GM19351 (cell line): ENCODE data around the gene CLIC5.

Experiments used
- ATAC-seq: cut with Tn5 transposase; IDR thresholded peaks from one replicate; pipeline ENCODE4 v1.9.1; 2021; ENCODE audit warnings: mild to moderate bottlenecking, moderate library complexity; ENCODE audit not compliant: unreplicated experiment

Gene CLIC5

GRCh38 chr6:46015119-46015968 lies at the start of gene CLIC5:
Gene CLIC5 (minus strand): TSS chr6:46015860. CDS start chr6:46015542, 318 bp downstream.
- ATAC-seq: no peak

- no peak for ATAC-seq
Measured at GRCh38 chr6:46062991-46063390, 47.3 kb upstream of the CLIC5 start.

DNA sequence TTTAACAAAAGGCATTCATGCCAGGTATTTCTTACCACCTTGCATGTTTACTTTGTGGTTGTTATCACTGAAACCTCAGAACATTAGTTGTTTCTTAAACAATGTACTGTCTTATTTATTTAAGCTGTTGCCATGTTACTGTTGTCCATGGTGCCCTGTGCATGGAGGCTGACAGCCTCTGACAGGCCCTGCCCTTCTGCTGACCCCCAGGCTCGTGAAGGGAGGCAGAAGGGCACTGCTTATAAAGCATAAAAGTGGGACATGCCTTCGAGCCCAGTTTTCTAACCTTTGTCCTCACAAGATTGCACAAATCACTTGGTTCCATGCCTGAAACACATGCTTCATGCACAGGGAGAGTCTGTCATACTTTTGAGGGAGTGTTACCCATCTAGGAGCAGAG lies 46.7 kb upstream of the CLIC5 start:
- no peak for ATAC-seq

DNA sequence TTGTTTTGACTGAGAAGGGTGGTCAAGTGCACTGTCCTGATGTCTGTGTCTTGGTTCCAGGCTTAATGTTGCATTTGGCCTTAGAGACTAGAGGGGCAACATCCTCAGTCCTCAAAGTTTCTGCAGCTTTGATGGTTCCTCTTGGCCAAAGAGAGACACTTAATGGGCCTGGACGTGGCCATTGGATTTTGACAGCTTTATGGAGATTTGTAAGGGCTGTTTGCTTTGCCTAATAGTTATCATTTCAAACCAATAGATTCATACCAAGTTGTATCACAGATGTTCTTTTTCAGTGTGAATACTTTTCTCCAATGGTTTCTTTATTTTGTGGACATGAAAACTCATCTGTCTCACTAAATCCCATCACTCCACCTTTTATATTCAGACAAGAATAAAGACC lies 45.8 kb upstream of the CLIC5 start:
- no peak for ATAC-seq

DNA sequence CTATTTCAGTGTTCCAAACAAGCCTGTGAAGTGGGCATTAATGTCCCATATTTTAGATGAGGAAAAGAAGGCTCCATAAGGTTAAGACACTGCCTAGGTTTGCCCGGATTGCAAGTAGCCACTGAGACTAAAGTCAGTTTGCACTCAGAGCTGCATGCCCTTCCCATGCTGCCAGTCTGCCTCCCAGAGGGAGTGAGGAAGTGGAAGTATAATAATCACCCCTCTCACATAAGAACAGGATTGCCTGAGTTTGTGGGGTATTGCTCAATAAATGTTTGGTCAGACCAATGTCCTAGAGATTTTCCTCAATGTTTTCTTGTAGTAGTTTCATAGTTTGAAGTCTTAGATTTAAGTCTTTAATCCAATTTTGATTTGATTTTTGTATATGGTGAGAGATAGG lies 43.9 kb upstream of the CLIC5 start:
- ATAC-seq: no peak

GRCh38 chr6:46058951-46059350 lies 43.3 kb upstream of the CLIC5 start:
- ATAC-seq: no peak

DNA sequence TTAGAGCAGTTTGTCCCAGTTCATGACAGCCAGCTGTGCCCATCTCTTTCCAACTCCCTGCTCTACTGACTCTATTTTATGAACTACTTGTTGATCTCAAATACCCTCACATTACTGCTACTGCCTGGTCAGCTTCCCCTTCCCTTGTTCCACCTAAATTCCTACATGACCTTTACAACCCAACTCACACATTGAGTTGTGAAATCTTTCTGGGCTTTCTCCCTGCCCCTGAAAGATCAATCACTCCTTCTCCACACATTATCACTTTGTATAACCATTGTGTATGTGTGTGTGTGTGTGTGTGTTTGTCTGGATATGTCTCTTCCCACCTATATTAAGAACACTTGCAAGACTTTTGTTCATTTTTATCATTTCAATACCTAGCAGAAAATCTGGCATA lies 42.1 kb upstream of the CLIC5 start:
- no peak for ATAC-seq

GRCh38 chr6:46056906-46057529 lies 41.4 kb upstream of the CLIC5 start:
- no peak for ATAC-seq

DNA sequence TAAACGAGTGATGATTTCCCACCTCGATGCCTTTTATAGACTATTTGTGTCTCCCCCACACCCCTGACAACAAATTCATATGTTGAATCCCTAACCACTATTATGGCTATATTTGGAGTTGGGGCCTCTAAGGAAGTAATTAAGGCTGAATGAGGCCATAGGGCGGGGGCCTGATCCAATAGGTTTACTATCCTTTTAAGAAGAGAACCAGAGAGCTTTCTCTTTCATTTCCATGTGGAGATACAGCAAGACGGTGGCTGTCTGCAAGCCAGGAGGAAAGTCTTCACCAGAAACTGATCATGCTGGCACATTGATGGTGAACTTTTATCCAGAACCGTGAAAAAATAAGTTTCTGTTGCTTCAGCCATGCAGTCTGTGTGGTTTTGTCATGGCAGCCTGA lies 38.9 kb upstream of the CLIC5 start:
- ATAC-seq: no peak

DNA sequence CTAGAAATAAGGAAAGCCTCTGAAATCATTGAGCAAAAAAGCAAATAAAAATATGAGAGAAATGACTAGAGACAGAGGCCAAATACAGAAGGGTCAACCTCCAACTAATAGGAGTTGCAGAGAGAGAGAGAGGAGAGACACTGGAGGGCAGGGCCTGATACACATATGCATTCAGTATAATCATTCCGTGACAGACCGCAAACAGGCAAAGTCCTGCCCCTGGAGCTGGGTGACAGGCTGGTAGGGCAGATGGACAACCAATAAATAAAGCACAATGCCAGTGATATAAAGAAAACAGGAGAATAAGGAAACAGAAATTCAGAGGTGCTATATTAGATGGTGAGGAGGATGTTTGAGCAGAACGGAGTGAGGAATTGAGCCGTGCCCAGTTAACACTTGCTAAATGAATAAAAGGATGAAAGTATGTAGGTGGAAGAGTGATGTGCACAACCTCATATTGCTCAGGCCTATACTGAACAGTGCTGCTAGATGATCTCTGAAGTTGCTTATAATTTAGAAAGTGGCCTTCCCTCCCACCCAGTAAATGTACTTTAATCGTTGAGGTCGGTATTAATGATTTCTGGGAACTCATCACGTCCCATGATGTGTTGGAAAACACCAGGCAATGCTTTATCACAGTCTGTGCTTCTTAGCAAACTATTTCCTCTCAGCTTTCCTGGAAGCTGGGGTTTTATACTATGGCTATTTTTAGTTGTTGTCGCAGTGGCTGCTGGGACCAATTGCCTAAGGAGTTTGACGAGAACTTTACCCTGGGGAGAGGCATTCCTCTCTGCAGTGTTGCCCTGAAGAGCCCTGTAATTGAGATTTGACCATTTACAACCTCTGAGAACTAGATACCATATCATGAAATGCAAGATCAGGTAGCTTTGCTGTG lies 37.6 kb upstream of the CLIC5 start:
- ATAC-seq: no peak

DNA sequence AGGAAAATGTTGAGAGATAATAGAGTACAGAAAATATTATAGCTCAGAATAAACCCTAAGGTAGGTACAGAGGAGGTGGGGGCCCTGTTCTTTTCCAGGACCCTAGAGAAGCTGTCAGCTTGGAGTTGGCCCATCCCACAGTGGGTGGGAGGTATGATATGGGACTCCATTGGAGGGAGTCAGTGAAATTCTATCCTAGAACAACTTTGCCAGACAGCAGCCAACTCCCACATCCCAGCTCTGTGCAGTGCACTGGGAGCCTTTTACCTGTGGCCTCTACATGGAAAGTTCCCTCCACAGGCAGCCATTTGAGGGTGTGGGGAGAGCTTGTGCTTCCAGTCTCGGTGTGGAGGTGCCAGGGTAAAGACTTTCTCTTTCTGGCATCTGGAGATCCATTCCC lies 36.8 kb upstream of the CLIC5 start:
- no peak for ATAC-seq

DNA sequence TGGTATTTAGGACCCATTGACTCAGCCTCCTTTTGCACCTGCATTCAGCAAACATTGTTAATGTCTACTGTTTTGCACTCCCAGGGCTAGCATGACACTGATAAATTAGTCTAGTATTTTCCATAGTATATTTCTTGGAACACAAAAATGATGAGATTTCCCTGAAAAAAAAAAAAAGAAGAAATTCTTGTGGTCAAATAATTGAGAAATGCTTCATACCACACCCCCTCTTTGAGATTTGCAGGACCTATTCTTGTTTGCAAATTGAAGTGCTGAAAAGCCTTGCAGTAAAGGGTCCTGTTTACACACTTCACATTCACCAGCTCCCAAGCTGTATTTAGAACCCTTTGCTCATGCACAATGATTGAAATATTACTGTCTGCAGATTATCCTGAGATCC lies 36.3 kb upstream of the CLIC5 start:
- no peak for ATAC-seq

- no peak for ATAC-seq
Measured at GRCh38 chr6:46050845-46051405, 35.3 kb upstream of the CLIC5 start.

- ATAC-seq: no peak
Measured at GRCh38 chr6:46048646-46049297, 33.1 kb upstream of the CLIC5 start.

- ATAC-seq: no peak
Measured at GRCh38 chr6:46046558-46047174, 31.0 kb upstream of the CLIC5 start.

DNA sequence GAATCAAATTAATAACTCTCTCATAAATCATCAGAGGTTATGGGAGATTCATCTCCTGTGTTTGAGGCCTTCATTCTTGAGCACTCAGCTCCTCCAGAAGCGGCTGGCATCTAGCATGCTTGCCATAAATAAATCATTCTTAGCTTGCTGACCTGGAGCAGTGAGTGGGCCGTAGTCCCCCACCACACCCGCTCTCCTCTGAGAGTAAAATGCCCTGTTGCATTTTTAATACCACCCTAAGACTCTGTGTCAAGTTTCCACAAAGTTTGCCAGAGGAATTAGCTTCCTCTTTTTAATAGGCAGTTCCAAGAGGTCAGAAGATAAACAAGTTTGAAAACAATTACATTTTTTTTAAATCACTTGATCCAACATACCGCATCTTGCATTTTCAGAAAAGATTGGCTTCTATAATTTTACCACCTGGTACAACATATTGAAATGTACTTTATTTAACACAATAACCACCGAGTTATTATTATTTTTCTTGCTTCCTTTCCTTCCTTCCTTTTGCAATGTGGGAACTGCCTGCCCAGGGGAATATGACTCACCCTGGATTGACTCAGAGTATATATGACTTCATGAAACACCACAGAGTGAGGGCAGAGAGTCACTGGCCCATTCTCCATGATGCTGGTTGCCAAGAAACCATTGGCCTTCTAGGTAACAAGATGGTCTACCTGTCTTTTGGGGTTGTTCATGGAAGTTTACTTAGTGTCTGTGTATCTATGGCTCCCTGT lies 29.4 kb upstream of the CLIC5 start:
- ATAC-seq: no peak

DNA sequence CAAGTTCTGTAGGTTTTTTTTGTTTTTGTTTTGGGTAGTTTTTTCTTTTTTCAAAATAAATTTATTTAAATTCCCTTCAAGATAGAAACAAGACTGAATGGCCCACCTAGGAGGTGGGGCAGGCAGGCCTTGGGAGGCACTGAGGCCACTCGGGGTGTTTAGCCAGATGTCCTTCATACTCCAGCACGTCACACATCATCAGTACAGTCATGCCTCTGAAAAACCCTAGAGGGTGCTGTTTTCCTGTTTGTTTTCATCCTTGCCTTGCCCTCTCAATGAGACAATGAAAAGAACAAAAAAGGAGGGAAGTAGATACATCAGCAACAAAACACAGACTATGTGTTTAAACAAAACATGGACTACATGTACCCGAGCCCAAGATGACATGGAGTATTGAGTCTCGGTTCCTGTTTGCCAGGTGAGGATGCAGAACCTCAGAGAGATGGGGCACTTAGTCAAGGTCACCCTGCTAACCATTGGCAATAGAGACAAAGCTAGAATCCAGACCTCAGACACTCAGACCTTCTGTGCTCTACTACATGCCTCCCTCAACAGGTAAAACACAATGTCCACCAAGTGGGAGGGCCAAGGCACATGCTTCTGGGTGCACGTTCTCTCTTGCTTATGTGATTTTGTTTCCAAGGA lies 26.8 kb upstream of the CLIC5 start:
- ATAC-seq: peak; percentile 96

DNA sequence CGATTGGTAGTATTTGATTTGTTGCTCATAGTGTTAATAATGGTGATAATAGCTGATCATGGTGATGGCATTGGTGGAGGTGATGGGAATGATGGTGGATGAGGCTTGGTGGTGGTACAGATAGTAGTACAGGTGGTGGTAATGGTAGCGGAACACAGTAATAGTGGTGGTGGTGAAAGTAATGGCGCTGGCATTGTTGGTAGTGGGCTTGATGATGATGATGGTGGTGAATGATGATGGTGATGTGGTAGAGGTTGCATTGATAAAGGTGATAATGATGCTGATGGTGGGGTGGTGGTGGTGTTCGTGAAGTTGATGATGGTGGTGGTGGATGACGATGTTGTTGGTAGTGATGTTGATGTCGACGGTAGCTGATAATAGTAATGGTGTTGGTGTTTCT lies 24.6 kb upstream of the CLIC5 start:
- no peak for ATAC-seq

- no peak for ATAC-seq
Measured at GRCh38 chr6:46039646-46040045, 24.0 kb upstream of the CLIC5 start.
